NK-92 treated with Interleukin-12 subunit alpha and Interleukin-12 subunit beta, amount 100 ng/mL, for 24 hours (cell line): ENCODE data around the gene ABHD15.

Source experiments
- DNase-seq: peaks from one replicate; lab custom pipeline; 2025; lab: John Stamatoyannopoulos, UW

ABHD15 gene

GRCh38 chr17:29594519-29595090 lies 27.8 kb upstream of the ABHD15 start:
- no peak for DNase-seq

GRCh38 chr17:29593591-29594518 lies 27.0 kb upstream of the ABHD15 start:
- DNase-seq, result no peak

- peak; percentile 38 for DNase-seq
These were observed 26.2 kb upstream of the ABHD15 start, which contains the start of gene ANKRD13B for GRCh38 chr17:29592850-29593551. ANKRD13B (plus strand) TSS chr17:29593132; CDS start chr17:29593622, 490 bp downstream.

- peak; percentile 70 for DNase-seq
These were observed 25.1 kb upstream of the ABHD15 start for GRCh38 chr17:29591737-29592608.

GRCh38 chr17:29591146-29591736 lies 24.4 kb upstream of the ABHD15 start:
- no peak for DNase-seq

GRCh38 chr17:29590411-29591145 lies 23.7 kb upstream of the ABHD15 start:
- no peak for DNase-seq

GRCh38 chr17:29589524-29590410 lies 22.9 kb upstream of the ABHD15 start, which contains the start of gene GIT1:
GIT1 (minus strand) TSS chr17:29589648; CDS start chr17:29589378, 270 bp downstream.
- peak; percentile 72 for DNase-seq

- peak; percentile 56 for DNase-seq
These were observed 21.9 kb upstream of the ABHD15 start for GRCh38 chr17:29588562-29589411.

GRCh38 chr17:29588017-29588561 lies 21.3 kb upstream of the ABHD15 start:
- DNase-seq, result no peak

- no peak for DNase-seq
These were observed 20.8 kb upstream of the ABHD15 start for GRCh38 chr17:29587591-29587990.

GRCh38 chr17:29586676-29587469 lies 20.0 kb upstream of the ABHD15 start:
- DNase-seq, result peak; percentile 26

GRCh38 chr17:29585080-29585751 lies 18.4 kb upstream of the ABHD15 start:
- no peak for DNase-seq

GRCh38 chr17:29584452-29585079 lies 17.7 kb upstream of the ABHD15 start:
- DNase-seq, result no peak

- no peak for DNase-seq
These were observed 16.7 kb upstream of the ABHD15 start for GRCh38 chr17:29583324-29584248.

GRCh38 chr17:29582772-29583171 lies 15.9 kb upstream of the ABHD15 start:
- no peak for DNase-seq
